Gastroesophageal sphincter (tissue), 3 donors: ENCODE results near the gene LPO.

Experiments used
- CTCF ChIP-seq, 4 experiments: fragments of 200-600 bp in 2 of 4; fragments of 450-650 bp in 2 of 4; sonication (generic) in 1 of 4; IDR thresholded peaks; one replicate each; pipeline ENCODE4 v1.5.1; 2017 to 2019; ENCODE audit warnings: antibody characterized with exemption in 4 of 4, mild to moderate bottlenecking in 2 of 4, moderate library complexity in 2 of 4
- EP300 ChIP-seq: sonication (generic); formaldehyde crosslinking; IDR thresholded peaks from one replicate; pipeline ENCODE4 v1.6.1; 2017; ENCODE audit warnings: antibody characterized with exemption, mild to moderate bottlenecking
- POLR2A ChIP-seq, 2 donors: fragments of 450-650 bp; IDR thresholded peaks; one replicate each; pipeline ENCODE4 v1.6.1; 2017; ENCODE audit warnings: antibody characterized with exemption in 2 of 2, mild to moderate bottlenecking in 2 of 2, moderate library complexity in 1 of 2
- POLR2AphosphoS5 ChIP-seq: sonication (generic); formaldehyde crosslinking; IDR thresholded peaks from one replicate; pipeline ENCODE4 v1.6.1; 2017; ENCODE audit warnings: antibody characterized with exemption

GRCh38 chr17:58285422-58285810 lies 47.0 kb downstream of the LPO start:
- no peak for TF ChIP-seq CTCF (IDR thresholded peaks at IDR 0.05)
- no peak for TF ChIP-seq POLR2AphosphoS5
- no peak for TF ChIP-seq POLR2A (IDR thresholded peaks at IDR 0.05)
- TF ChIP-seq EP300, result no peak
